ENCODE data around the gene CD69.
"Not testable (repeated sequence)": the region's sequence is repeated elsewhere in the genome, so short reads cannot be mapped to it uniquely, and the experiment has no call there.

Gene CD69

GRCh38 chr12:9719790-9720189 lies 40.9 kb downstream of the CD69 start:
- H3K4me2 ChIP-seq (ENCODE audit: low read depth, low read length, poor library complexity, severe bottlenecking) = no peak overlapping the region
- H3K9ac ChIP-seq (ENCODE audit: low read length) = no peak overlapping the region
- H3K27ac ChIP-seq (ENCODE audit: low read depth, low read length) = no peak overlapping the region
- no peak for TF ChIP-seq EZH2phosphoT487 (conservative IDR thresholded peaks at IDR 0.05; ENCODE audit: low read length)
- no peak for TF ChIP-seq CTCF (IDR thresholded peaks at IDR 0.05; ENCODE audit: insufficient read depth, low read length, poor library complexity, severe bottlenecking)
- no peaks in the 10 kb centered on the region for H3K9me2 ChIP-seq (replicated peaks; ENCODE audit: insufficient read depth, low read length)
- H3F3A ChIP-seq (ENCODE audit: insufficient read depth) = 0 out of 2 replicates have a peak, but pooled peaks cover 9% of the 10 kb centered on the region
- no peaks in the 10 kb centered on the region for H4K20me1 ChIP-seq (ENCODE audit: low read depth, low read length)
- H3K27me3 ChIP-seq (ENCODE audit: low read length) = no peaks in the 10 kb centered on the region
- no peaks in the 10 kb centered on the region for H3K9me3 ChIP-seq (ENCODE audit: insufficient read depth, low read length)
- no peak overlapping the region for H2AFZ ChIP-seq (ENCODE audit: low read depth, low read length, severe bottlenecking)
- no peak overlapping the region for H3K4me3 ChIP-seq (ENCODE audit: insufficient read depth, low read length, poor library complexity, severe bottlenecking)
- peaks cover 18% of the 10 kb centered on the region; the same call in 1 of the 2 replicates for H3K79me2 ChIP-seq (ENCODE audit: insufficient read depth, low read length)
- no peaks in the 10 kb centered on the region for H3K36me3 ChIP-seq (ENCODE audit: low read length)

- Histone ChIP-seq H3K79me2 (ENCODE audit: insufficient read depth, low read length) (peaks cover 10% of the 10 kb centered on the region; the same call in 1 of the 2 replicates), H3K4me3 (ENCODE audit: insufficient read depth, low read length, poor library complexity, severe bottlenecking) (no peak overlapping the region), H3K9ac (ENCODE audit: low read length) (no peak overlapping the region), H3K36me3 (ENCODE audit: low read length) (no peaks in the 10 kb centered on the region), H3K9me2 (replicated peaks; ENCODE audit: insufficient read depth, low read length) (no peaks in the 10 kb centered on the region), H2AFZ (ENCODE audit: low read depth, low read length, severe bottlenecking) (no peak overlapping the region), H4K20me1 (ENCODE audit: low read depth, low read length) (no peaks in the 10 kb centered on the region), H3F3A (ENCODE audit: insufficient read depth) (0 out of 2 replicates have a peak, but pooled peaks cover 9% of the 10 kb centered on the region), H3K9me3 (ENCODE audit: insufficient read depth, low read length) (no peaks in the 10 kb centered on the region), H3K4me2 (ENCODE audit: low read depth, low read length, poor library complexity, severe bottlenecking) (no peak overlapping the region), H3K27me3 (ENCODE audit: low read length) (no peaks in the 10 kb centered on the region), H3K27ac (ENCODE audit: low read depth, low read length) (no peak overlapping the region)
- TF ChIP-seq CTCF (IDR thresholded peaks at IDR 0.05; ENCODE audit: insufficient read depth, low read length, poor library complexity, severe bottlenecking) = no peak
- TF ChIP-seq EZH2phosphoT487 (conservative IDR thresholded peaks at IDR 0.05; ENCODE audit: low read length) = no peak
These were observed 41.7 kb downstream of the CD69 start for GRCh38 chr12:9718968-9719367.

- Histone ChIP-seq H3K27me3 (ENCODE audit: low read length) (no peaks in the 10 kb centered on the region), H4K20me1 (ENCODE audit: low read depth, low read length) (no peaks in the 10 kb centered on the region), H3K4me3 (ENCODE audit: insufficient read depth, low read length, poor library complexity, severe bottlenecking) (no peak overlapping the region), H3K36me3 (ENCODE audit: low read length) (no peaks in the 10 kb centered on the region), H2AFZ (ENCODE audit: low read depth, low read length, severe bottlenecking) (no peak overlapping the region), H3K79me2 (ENCODE audit: insufficient read depth, low read length) (no peaks in the 10 kb centered on the region), H3K4me2 (ENCODE audit: low read depth, low read length, poor library complexity, severe bottlenecking) (no peak overlapping the region), H3F3A (ENCODE audit: insufficient read depth) (0 out of 2 replicates have a peak, but pooled peaks cover 4% of the 10 kb centered on the region), H3K27ac (ENCODE audit: low read depth, low read length) (no peak overlapping the region), H3K9me2 (replicated peaks; ENCODE audit: insufficient read depth, low read length) (no peaks in the 10 kb centered on the region), H3K9me3 (ENCODE audit: insufficient read depth, low read length) (no peaks in the 10 kb centered on the region), H3K9ac (ENCODE audit: low read length) (no peak overlapping the region)
- no peak for TF ChIP-seq CTCF (IDR thresholded peaks at IDR 0.05; ENCODE audit: insufficient read depth, low read length, poor library complexity, severe bottlenecking)
- no peak for TF ChIP-seq EZH2phosphoT487 (conservative IDR thresholded peaks at IDR 0.05; ENCODE audit: low read length)
These were observed 43.4 kb downstream of the CD69 start for GRCh38 chr12:9717070-9717925.

GRCh38 chr12:9713032-9713558 lies 47.6 kb downstream of the CD69 start:
- H3K9me3 ChIP-seq (ENCODE audit: insufficient read depth, low read length); H3F3A ChIP-seq (ENCODE audit: insufficient read depth); H3K36me3 ChIP-seq (ENCODE audit: low read length); H3K4me2 ChIP-seq (ENCODE audit: low read depth, low read length, poor library complexity, severe bottlenecking); H3K4me3 ChIP-seq (ENCODE audit: insufficient read depth, low read length, poor library complexity, severe bottlenecking); H2AFZ ChIP-seq (ENCODE audit: low read depth, low read length, severe bottlenecking); H3K9me2 ChIP-seq (replicated peaks; ENCODE audit: insufficient read depth, low read length); H3K27me3 ChIP-seq (ENCODE audit: low read length); H3K9ac ChIP-seq (ENCODE audit: low read length); H3K79me2 ChIP-seq (ENCODE audit: insufficient read depth, low read length); H3K27ac ChIP-seq (ENCODE audit: low read depth, low read length); H4K20me1 ChIP-seq (ENCODE audit: low read depth, low read length): not testable (repeated sequence)

All from SU-DHL-6 (cell line).